ENCODE data around the gene TIMM8B.

Gene TIMM8B

DNA sequence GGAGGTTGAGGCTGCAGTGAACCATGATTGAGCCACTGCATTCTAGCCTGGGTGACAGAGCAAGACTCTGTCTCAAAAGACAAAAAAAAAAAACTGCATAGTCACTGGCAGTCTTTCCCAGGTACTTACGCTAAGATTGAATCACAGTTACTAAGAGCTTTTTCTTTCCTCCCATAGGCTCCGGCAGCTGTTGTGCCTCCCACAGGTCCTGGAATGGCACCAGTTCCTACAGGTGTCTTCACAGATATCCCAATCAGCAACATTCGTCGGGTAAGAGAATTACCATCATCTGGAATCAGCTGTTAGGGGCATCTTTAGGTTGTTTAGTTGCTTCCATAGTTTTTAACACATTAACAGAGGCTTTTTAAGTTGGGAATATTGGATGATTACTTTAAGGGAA is 41.6 kb downstream of the TIMM8B start:
- H3K4me3 ChIP-seq (ENCODE audit: low read depth, low read length): no peak overlapping the region
- TF ChIP-seq, protein P1, sequence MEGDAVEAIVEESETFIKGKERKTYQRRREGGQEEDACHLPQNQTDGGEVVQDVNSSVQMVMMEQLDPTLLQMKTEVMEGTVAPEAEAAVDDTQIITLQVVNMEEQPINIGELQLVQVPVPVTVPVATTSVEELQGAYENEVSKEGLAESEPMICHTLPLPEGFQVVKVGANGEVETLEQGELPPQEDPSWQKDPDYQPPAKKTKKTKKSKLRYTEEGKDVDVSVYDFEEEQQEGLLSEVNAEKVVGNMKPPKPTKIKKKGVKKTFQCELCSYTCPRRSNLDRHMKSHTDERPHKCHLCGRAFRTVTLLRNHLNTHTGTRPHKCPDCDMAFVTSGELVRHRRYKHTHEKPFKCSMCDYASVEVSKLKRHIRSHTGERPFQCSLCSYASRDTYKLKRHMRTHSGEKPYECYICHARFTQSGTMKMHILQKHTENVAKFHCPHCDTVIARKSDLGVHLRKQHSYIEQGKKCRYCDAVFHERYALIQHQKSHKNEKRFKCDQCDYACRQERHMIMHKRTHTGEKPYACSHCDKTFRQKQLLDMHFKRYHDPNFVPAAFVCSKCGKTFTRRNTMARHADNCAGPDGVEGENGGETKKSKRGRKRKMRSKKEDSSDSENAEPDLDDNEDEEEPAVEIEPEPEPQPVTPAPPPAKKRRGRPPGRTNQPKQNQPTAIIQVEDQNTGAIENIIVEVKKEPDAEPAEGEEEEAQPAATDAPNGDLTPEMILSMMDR (IDR thresholded peaks at IDR 0.05; ENCODE audit: low read depth, low read length): no peak

DNA sequence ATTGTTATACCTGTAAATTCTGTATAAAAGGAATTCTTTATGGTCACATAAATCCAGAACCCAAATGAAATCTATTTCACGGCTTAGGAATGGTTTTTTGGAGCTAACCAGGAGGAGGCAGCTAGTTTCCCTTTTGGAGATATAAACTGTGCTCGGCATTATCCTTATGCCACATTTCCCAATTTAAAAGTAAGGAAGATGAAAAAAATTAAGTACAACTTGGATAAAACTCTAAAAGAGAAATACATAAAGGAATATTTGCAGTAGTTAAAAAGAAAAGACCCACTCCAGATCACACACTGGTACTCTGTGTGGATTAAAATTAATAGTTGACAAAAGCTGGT is 43.6 kb downstream of the TIMM8B start:
- no peak overlapping the region for H3K4me3 ChIP-seq (ENCODE audit: low read depth, low read length)
- TF ChIP-seq, protein P1 (IDR thresholded peaks at IDR 0.05; ENCODE audit: low read depth, low read length): no peak

DNA sequence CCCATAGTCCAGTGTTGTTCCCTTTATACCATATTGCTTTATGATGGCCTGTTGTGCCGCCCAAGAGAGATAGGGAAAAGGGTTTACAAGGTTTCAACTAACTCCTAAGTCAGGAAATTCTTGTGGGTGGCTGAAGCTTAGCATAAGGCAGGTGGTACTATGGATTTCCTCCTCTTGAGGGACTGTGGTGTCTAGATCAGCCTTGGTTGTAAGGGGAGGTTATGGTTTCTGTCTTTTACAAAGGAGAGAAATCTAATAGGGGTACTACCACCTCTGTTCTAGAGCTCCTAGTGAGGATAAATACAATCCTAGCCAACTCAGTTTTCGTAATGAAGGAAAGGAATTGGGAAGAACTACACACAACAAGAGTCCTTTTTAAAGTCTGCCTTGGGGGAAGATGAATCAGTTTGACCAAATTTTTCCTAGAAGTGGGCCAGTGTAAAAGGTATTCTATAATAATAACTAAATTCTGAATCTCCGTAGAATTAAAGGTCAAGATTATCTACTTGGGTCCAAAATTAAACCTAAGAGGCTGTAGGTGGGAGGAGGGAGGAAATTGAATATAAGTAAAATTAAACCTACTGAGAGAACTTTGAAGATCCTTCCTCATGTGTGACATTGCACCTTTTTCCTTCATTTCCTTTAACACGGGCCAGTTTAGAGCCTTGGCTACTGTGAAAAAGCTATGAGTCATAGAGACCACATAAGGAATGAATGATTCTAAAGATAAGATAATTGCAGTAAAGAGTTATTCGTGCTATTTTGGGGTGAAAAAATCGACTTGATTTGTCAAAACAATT is 44.2 kb downstream of the TIMM8B start:
- TF ChIP-seq, protein P1 (IDR thresholded peaks at IDR 0.05; ENCODE audit: low read depth, low read length): no peak
- no peak overlapping the region for H3K4me3 ChIP-seq (ENCODE audit: low read depth, low read length)

DNA sequence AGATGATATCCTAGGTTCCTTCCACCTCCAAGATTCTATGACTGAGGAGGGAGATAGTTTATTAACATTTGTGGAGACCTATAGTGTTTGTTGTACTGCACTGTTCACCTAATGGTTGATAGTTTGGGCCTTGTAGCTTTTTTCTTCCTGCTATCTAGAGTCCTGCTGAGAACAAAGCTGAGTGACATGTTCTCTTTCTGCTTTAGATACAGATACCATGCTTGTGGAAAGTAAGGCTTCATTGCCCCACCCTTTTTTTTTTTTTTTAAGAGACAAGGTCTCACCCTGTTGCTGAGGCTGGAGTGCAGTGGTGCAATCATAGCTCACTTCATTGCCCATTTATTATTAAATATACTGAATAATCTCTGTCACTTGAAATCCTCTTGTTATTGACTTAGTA is 49.0 kb downstream of the TIMM8B start:
- H3K4me3 ChIP-seq (ENCODE audit: low read depth, low read length): no peak overlapping the region
- TF ChIP-seq, protein P1 (IDR thresholded peaks at IDR 0.05; ENCODE audit: low read depth, low read length): no peak

All from WI38 (cell line).